GM11168 (cell line): ENCODE data around the gene ATF7.
"Not testable (repeated sequence)": the region's sequence is repeated elsewhere in the genome, so short reads cannot be mapped to it uniquely, and the experiment has no call there.

Source experiments
- in situ Hi-C: fragments of 300-500 bp; cut with MboI; formaldehyde crosslinking; loops from one replicate; pipeline ENCODE4 v1.12.0; 2022; ENCODE audit warnings: low sequenced_read_pairs; ENCODE audit not compliant: unreplicated experiment

Gene ATF7

GRCh38 chr12:53489242-53489864, 136.8 kb downstream of the ATF7 start:
- in situ Hi-C loops = no loop called here

GRCh38 chr12:53486736-53487487, 139.3 kb downstream of the ATF7 start:
- in situ Hi-C loops = no loop called here

- in situ Hi-C loops = no loop called here
Measured at GRCh38 chr12:53485955-53486735, 140.0 kb downstream of the ATF7 start.

GRCh38 chr12:53484686-53485575, 141.3 kb downstream of the ATF7 start:
- in situ Hi-C loops = no loop called here

GRCh38 chr12:53483979-53484377, 142.2 kb downstream of the ATF7 start:
- in situ Hi-C loops = no loop called here

- in situ Hi-C loops = no loop called here
Measured at GRCh38 chr12:53483225-53483978, 142.8 kb downstream of the ATF7 start.

GRCh38 chr12:53482626-53483168, 143.5 kb downstream of the ATF7 start:
- in situ Hi-C loops = no loop called here

- in situ Hi-C loops = no loop called here
Measured at GRCh38 chr12:53481939-53482586, 144.1 kb downstream of the ATF7 start.

- in situ Hi-C loops = not testable (repeated sequence)
Measured at GRCh38 chr12:53481458-53481857, 144.7 kb downstream of the ATF7 start.

- in situ Hi-C loops = no loop called here
Measured at GRCh38 chr12:53480491-53481442, 145.4 kb downstream of the ATF7 start.

- in situ Hi-C loops = no loop called here
Measured at GRCh38 chr12:53479331-53479730, 146.9 kb downstream of the ATF7 start.

GRCh38 chr12:53478865-53479264, 147.3 kb downstream of the ATF7 start:
- in situ Hi-C loops = no loop called here

GRCh38 chr12:53476769-53477209, 149.4 kb downstream of the ATF7 start:
- in situ Hi-C loops = no loop called here

GRCh38 chr12:53474819-53475218, 151.4 kb downstream of the ATF7 start:
- in situ Hi-C loops = no loop called here

- in situ Hi-C loops = no loop called here
Measured at GRCh38 chr12:53474077-53474476, 152.1 kb downstream of the ATF7 start.

- in situ Hi-C loops = no loop called here
Measured at GRCh38 chr12:53472056-53472582, 154.1 kb downstream of the ATF7 start.

GRCh38 chr12:53468282-53468681, 157.9 kb downstream of the ATF7 start:
- in situ Hi-C loops = no loop called here
